HG03039 (cell line): ENCODE data around the gene HCN4.
"Not testable (repeated sequence)": the region's sequence is repeated elsewhere in the genome, so short reads cannot be mapped to it uniquely, and the experiment has no call there.

Experiments
- ATAC-seq: cut with Tn5 transposase; IDR thresholded peaks from one replicate; pipeline ENCODE4 v1.9.1; 2021; ENCODE audit warnings: mild to moderate bottlenecking, moderate library complexity; ENCODE audit not compliant: unreplicated experiment

HCN4 gene

DNA sequence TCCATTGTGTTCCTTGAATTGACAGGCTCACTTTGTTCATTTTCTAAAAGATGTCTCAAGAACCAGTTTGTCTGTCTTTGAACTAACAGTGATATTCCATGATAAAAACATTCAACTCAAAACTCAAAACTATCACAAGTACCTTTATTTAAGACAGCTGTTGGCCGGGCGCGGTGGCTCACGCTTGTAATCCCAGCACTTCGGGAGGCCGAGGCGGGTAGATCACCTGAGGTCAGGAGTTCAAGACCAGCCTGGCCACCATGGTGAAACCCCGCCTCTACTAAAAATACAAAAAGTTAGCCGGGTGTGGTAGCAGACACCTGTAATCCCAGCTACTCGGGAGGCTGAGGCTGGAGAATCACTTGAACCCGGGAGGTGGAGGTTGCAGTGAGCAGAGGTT, 68.5 kb downstream of the HCN4 start:
- not testable (repeated sequence) for ATAC-seq

DNA sequence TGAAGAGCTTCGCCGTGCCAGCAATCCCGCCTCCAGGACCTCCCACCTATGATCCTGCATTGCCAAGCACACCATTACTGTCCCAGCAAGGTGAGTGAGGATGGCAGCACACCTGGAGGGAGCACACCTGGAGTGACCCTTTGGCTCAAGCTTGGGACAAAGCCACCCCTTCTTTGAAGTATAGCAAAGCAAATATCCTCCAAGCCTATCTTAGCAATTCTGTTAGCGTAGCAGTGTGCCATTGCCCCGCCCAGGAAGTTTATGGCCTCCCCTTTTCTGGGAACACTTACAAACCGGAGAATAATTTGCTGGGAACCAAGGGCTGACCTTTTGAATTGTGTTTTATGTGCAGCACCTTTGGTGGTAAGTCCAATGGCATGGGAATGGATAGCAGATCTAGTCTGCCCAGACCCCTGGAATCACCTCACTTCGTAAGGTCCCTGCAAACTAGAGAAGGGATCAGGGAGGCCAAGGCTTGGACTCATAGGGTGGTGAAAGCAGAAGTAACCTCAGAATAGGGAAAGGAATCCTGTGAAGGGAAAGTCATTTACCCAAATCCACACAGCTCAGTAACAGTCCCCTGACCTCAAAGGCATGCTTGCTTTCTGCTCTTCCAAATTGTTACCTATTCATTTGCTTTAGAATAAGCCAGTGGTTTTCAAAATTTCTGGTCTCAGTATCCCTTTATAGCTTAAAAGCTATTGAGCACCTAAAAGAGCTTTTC, 70.1 kb downstream of the HCN4 start:
- no peak for ATAC-seq

DNA sequence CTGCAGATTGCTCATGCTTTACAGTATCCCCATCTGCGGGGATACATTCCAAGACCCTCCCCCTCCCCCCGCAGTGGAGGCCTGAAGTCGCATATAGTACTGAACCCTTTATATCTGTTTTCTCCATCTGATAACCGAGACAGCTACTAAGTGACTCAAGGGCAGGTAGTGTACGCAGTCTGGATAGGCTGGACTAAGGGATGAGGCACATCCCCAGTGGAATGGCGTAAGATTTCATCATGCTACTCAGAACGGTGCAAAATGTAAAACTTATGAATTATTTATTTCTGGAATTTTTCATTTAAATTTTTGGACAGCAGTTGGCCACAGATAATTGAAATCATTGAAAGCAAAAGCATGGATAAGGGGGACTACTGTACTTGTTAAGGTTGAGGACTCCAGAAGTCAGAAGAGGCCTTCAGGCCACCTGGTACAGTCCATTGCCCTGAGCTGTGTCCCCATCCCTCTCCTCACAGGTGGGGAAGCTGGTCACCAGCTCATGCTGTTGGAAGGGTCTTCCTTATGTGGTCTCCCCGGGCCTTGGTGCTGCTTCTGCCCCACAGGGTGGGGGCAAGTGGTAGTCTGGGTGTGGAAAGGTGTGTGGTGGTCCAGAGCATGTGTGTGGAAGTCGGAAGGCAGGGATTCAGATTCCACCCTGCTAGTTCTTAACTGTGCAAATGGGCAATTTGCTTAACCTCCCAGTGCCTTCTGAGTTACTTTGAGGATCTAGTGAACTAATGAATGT, 72.0 kb downstream of the HCN4 start:
- no peak for ATAC-seq

- no peak for ATAC-seq
Measured at GRCh38 chr15:73295630-73296286, 73.0 kb downstream of the HCN4 start.

DNA sequence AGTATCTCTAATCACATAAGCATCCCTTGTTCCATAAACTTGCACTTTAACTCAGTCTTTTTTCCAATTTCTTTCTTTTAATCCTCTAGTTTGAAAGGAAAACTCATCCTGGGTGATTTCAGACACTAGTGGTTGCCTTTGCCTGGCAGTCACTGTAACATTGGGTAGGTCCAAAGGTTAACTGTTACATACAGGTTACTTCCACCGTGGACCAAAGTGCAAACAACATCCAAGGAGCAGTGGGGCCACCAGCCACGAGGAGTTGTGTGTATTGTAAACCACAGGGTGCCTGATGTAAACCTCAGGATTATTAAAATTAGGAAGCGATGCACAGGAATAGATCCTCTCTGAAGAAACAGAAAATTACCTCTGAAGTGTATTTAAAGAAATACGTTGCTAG, 75.0 kb downstream of the HCN4 start:
- no peak for ATAC-seq

- no peak for ATAC-seq
Measured at GRCh38 chr15:73291441-73291840, 77.3 kb downstream of the HCN4 start.

GRCh38 chr15:73287019-73287418, 81.7 kb downstream of the HCN4 start:
- no peak for ATAC-seq

GRCh38 chr15:73286311-73286710, 82.4 kb downstream of the HCN4 start:
- ATAC-seq, result no peak

GRCh38 chr15:73284090-73284716, 84.6 kb downstream of the HCN4 start:
- no peak for ATAC-seq

GRCh38 chr15:73283366-73283962, 85.3 kb downstream of the HCN4 start:
- no peak for ATAC-seq

GRCh38 chr15:73282567-73283365, 86.0 kb downstream of the HCN4 start:
- no peak for ATAC-seq

GRCh38 chr15:73275862-73276261, 92.9 kb downstream of the HCN4 start:
- no peak for ATAC-seq

- ATAC-seq, result no peak
Measured at GRCh38 chr15:73273181-73274002, 95.4 kb downstream of the HCN4 start.

DNA sequence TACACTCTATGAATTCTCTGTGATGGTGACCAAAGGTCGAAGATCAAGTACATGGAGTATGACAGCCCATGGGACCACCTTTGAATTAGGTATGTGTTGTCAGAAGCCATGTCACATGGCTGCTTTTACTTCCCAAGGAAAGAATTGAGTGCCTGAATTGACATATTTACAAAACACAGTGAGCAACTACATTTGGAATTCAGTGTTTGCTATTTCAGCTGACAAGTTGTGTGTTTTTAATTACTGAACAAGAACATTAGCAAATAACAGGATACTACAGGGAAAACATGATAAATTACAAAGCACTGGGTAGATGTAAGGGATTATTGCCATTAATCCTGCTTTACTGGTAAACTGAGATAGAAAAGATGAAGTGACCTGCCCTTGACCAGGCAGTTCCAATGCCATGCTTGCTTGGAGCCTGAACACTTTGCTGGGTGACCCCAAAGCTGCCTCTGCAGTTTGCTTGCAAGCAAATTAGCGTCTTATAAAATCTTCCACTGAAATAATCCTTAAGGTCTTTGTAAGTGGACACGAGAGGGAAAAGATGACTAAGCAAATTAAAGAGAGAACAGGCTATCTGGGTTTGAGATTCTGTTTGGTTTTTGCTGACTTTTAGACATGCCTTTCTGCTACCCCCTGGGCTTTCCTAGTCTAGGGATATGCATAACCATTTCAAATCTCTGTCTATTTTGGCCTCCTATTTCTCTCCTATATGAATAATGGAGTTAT, 98.2 kb downstream of the HCN4 start:
- no peak for ATAC-seq
